ENCODE results near the gene PCSK5.

The PCSK5 gene

GRCh38 chr9:75889977-75890471 lies 449 bp upstream of the PCSK5 start:
- peak; percentile 20 for DNase-seq (ENCODE audit: low spot score)
- TF ChIP-seq CTCF (IDR thresholded peaks at IDR 0.05; ENCODE audit: extremely low read depth, missing control alignments) = no peak

GRCh38 chr9:75891277-75891741 lies 836 bp downstream of the PCSK5 start:
- peak; percentile 31 for DNase-seq (ENCODE audit: low spot score)
- TF ChIP-seq CTCF (IDR thresholded peaks at IDR 0.05; ENCODE audit: extremely low read depth, missing control alignments) = no peak

- no peak for TF ChIP-seq CTCF (IDR thresholded peaks at IDR 0.05; ENCODE audit: extremely low read depth, missing control alignments)
- peak; percentile 31 for DNase-seq (ENCODE audit: low spot score)
These were observed 1.3 kb downstream of the PCSK5 start for GRCh38 chr9:75891771-75892215.

GRCh38 chr9:75892216-75892911 lies 1.9 kb downstream of the PCSK5 start:
- DNase-seq (ENCODE audit: low spot score) = peak; percentile 12
- no peak for TF ChIP-seq CTCF (IDR thresholded peaks at IDR 0.05; ENCODE audit: extremely low read depth, missing control alignments)

DNA sequence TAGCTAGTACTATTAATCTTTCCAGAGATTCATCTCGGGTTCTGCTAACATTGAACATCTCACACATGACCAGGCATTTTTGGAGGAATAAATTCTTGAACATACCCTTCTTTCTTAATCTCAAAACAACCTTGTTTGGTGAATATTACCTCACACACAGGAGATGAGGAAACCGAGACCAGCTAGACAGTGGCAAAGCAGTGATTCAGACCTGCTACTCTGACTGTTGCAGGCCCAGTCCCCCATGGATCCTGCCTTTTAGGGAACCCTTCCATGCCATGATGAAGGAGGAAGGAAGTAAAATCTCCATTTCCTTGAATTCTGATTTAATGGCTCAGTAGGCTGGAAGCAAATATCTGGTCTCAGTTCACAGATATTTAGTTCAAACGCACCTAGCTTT lies 2.6 kb downstream of the PCSK5 start:
- no peak for TF ChIP-seq CTCF (IDR thresholded peaks at IDR 0.05; ENCODE audit: extremely low read depth, missing control alignments)
- no peak for DNase-seq (ENCODE audit: low spot score)

DNA sequence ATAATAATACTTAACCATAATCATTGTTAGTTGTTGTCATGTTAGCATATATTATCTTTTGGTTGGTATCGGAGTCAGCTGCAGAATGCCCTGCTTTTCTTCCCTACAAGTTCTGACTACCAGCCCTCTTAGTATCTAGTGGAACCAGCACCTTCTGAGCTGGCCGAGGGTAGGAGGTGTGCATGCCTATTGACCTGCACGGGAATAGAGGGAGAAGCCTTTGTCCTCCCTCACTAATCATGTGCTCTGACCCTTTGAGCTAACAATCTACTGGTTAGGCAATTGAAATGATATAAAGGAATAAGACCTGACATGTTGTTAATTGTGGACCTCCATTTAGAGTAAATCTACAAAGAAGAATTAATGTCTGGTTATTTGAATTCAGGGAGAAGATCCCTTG lies 4.1 kb downstream of the PCSK5 start:
- TF ChIP-seq CTCF (IDR thresholded peaks at IDR 0.05; ENCODE audit: extremely low read depth, missing control alignments) = no peak
- DNase-seq (ENCODE audit: low spot score) = no peak

DNA sequence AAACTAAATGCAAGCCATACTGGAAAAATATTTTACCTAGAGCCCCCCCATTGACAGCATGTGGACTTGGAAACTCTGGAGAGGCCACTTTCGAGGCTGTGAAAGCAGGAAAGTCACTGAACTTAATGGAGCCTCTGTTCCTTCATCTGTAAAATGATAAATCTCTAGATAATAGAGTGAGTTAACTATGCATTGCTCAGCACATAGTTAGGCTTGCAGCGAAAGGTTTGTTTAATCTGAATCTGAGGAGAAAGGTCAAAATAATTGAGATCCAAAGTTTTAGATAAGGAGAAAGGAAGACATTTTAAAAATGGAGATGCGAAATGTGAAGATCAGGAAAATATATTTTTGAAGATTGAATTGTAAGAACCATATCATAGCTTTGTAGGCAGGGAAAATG lies 4.6 kb downstream of the PCSK5 start:
- DNase-seq (ENCODE audit: low spot score) = no peak
- TF ChIP-seq CTCF (IDR thresholded peaks at IDR 0.05; ENCODE audit: extremely low read depth, missing control alignments) = no peak

All from GM20000 (cell line).